Mesendoderm (in vitro differentiated cells): ENCODE results near the gene PPP1R12A.

Source experiments
- DNase-seq: peaks from one replicate; pipeline ENCODE4 v3.0.0; 2013
- H2AK5ac ChIP-seq: 2 replicates; pipeline ENCODE4 v1.6.1; 2013; ENCODE audit warnings: low read length, inconsistent platforms
- H2BK120ac ChIP-seq: 2 replicates; pipeline ENCODE4 v1.6.1; 2013; ENCODE audit warnings: low read depth, mild to moderate bottlenecking, low read length, moderate library complexity, mixed read lengths
- H2BK15ac ChIP-seq: replicated peaks from 2 replicates; pipeline ENCODE4 v1.6.1; 2013; ENCODE audit warnings: low read depth, mild to moderate bottlenecking, moderate library complexity
- H2BK5ac ChIP-seq: 2 replicates; pipeline ENCODE4 v1.6.1; 2013; ENCODE audit warnings: low read length, inconsistent platforms
- H3K18ac ChIP-seq: 2 replicates; pipeline ENCODE4 v1.6.1; 2013; ENCODE audit warnings: mild to moderate bottlenecking, low read length, mixed read lengths
- H3K23ac ChIP-seq: one replicate; pipeline ENCODE4 v1.6.1; 2013; ENCODE audit warnings: low read length
- H3K27ac ChIP-seq: 2 replicates; pipeline ENCODE4 v1.5.1; 2013; ENCODE audit warnings: low read depth, mild to moderate bottlenecking, inconsistent platforms, low read length, moderate library complexity
- H3K27me3 ChIP-seq: 2 replicates; pipeline ENCODE4 v1.6.1; 2013; ENCODE audit warnings: low read length, control low read depth, mild to moderate bottlenecking, inconsistent platforms; ENCODE audit not compliant: insufficient read depth, poor library complexity
- H3K36me3 ChIP-seq: 2 replicates; pipeline ENCODE4 v1.6.1; 2013; ENCODE audit warnings: low read length, inconsistent platforms; ENCODE audit not compliant: control insufficient read depth, insufficient read depth
- H3K4ac ChIP-seq: one replicate; pipeline ENCODE4 v1.6.1; 2013; ENCODE audit warnings: low read depth, mild to moderate bottlenecking, low read length, moderate library complexity
- H3K4me1 ChIP-seq: 2 replicates; pipeline ENCODE4 v1.6.1; 2013; ENCODE audit warnings: low read depth, low read length, inconsistent platforms; ENCODE audit not compliant: control insufficient read depth
- H3K4me2 ChIP-seq: 2 replicates; pipeline ENCODE4 v1.6.1; 2013; ENCODE audit warnings: low read length
- H3K4me3 ChIP-seq: 2 replicates; pipeline ENCODE4 v1.5.1; 2013; ENCODE audit warnings: mild to moderate bottlenecking, low read length
- H3K56ac ChIP-seq: one replicate; pipeline ENCODE4 v1.6.1; 2013; ENCODE audit warnings: low read length
- H3K79me1 ChIP-seq: 2 replicates; pipeline ENCODE4 v1.6.1; 2013; ENCODE audit warnings: low read length, inconsistent platforms
- H3K79me2 ChIP-seq: 2 replicates; pipeline ENCODE4 v1.6.1; 2013; ENCODE audit warnings: mild to moderate bottlenecking, low read length; ENCODE audit not compliant: control insufficient read depth, insufficient read depth
- H3K9ac ChIP-seq: 2 replicates; pipeline ENCODE4 v1.6.1; 2013; ENCODE audit warnings: low read length, inconsistent platforms
- H4K5ac ChIP-seq: one replicate; pipeline ENCODE4 v1.6.1; 2013; ENCODE audit warnings: low read length
- H4K8ac ChIP-seq: one replicate; pipeline ENCODE4 v1.6.1; 2013; ENCODE audit warnings: low read depth, mild to moderate bottlenecking, control low read depth, low read length, moderate library complexity
- WGBS: extraction: QIAGEN DNeasy Blood & Tissue Kit; methylation state at CpG from one replicate; pipeline ENCODE4 v1.1.7; 2013; ENCODE audit warnings: low lambda C conversion rate, missing lambda C conversion rate; ENCODE audit not compliant: insufficient coverage; ENCODE audit errors: extremely low coverage; 5-methylcytosine and 5-hydroxymethylcytosine counted together

PPP1R12A gene

GRCh38 chr12:79900199-79900598, 34.7 kb downstream of the PPP1R12A start:
- H3K79me2 ChIP-seq, result peaks cover 41% of the 10 kb centered on the region
- H2BK5ac ChIP-seq, result no peak overlapping the region
- peaks cover 6% of the 10 kb centered on the region for H3K79me1 ChIP-seq
- no peak overlapping the region for H3K4ac ChIP-seq
- H2BK120ac ChIP-seq, result no peak overlapping the region
- H3K56ac ChIP-seq, result no peak overlapping the region
- no peak overlapping the region for H3K4me3 ChIP-seq
- H3K4me1 ChIP-seq, result no peaks in the 10 kb centered on the region
- H2AK5ac ChIP-seq, result no peak overlapping the region
- no peak overlapping the region for H3K23ac ChIP-seq
- no peak overlapping the region for H4K8ac ChIP-seq
- no peak overlapping the region for H4K5ac ChIP-seq
- no peak overlapping the region for H3K9ac ChIP-seq
- no peak overlapping the region for H2BK15ac ChIP-seq
- WGBS, result no CpG with 5 or more reads among the region's 2 CpGs
- H3K18ac ChIP-seq, result no peak overlapping the region
- no peak overlapping the region for H3K4me2 ChIP-seq
- no peak for DNase-seq
- no peaks in the 10 kb centered on the region for H3K36me3 ChIP-seq
- H3K27me3 ChIP-seq, result no peaks in the 10 kb centered on the region
- H3K27ac ChIP-seq, result no peak overlapping the region

DNA sequence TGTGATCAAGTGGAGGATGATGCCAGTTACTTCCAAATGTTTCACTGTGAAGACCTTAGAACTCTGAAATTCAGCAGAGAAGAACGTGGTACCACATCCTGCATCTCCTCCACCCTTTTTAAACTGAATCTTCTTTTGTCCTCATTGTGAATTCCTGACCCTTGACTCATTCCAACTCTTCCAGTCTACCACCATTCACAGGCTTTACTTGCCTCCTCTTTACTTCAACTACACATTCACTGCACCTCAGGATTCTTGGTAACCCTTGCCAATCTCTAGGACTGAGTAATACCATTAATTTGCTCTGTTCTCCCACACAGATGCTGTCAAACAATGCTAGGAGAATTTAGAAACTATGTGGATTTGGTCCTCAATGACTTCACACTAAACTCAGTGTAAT, 37.3 kb downstream of the PPP1R12A start:
- Histone ChIP-seq H2BK15ac (no peak overlapping the region), H3K36me3 (no peaks in the 10 kb centered on the region), H3K4me3 (no peak overlapping the region), H2AK5ac (no peak overlapping the region), H3K79me2 (peaks cover 35% of the 10 kb centered on the region), H4K5ac (no peak overlapping the region), H2BK5ac (no peak overlapping the region), H3K4me2 (no peak overlapping the region), H3K79me1 (peaks cover 2% of the 10 kb centered on the region), H3K56ac (no peak overlapping the region), H3K4me1 (no peaks in the 10 kb centered on the region), H3K27ac (no peak overlapping the region), H3K18ac (no peak overlapping the region), H3K4ac (no peak overlapping the region), H3K23ac (no peak overlapping the region), H2BK120ac (no peak overlapping the region), H3K9ac (no peak overlapping the region), H3K27me3 (no peaks in the 10 kb centered on the region), H4K8ac (no peak overlapping the region)
- peak; percentile 90 for DNase-seq
- no CpG with 5 or more reads among the region's 1 CpG for WGBS

DNA sequence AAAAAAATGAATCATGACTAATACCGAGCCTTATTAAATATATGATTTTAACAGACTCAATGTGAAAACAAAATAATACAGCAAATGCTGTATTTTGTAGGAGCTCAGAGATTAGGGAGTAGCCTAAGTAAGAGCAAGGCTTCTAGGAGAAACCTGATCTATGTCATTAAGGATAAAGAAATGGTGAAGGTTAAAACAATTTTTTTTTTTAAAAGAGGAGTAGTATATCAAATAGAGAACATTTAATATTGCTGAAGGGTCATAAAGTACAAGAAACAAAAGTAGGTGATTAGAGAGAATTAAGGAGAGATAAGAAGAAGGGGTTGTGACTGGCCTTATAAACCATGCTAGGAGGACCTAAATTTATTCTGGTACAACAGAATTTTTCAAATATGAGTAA, 39.1 kb downstream of the PPP1R12A start:
- Histone ChIP-seq H2BK15ac (no peak overlapping the region), H3K79me2 (peaks cover 35% of the 10 kb centered on the region), H2AK5ac (no peak overlapping the region), H2BK120ac (no peak overlapping the region), H3K18ac (no peak overlapping the region), H3K4me3 (no peak overlapping the region), H3K27ac (no peak overlapping the region), H2BK5ac (no peak overlapping the region), H4K8ac (no peak overlapping the region), H4K5ac (no peak overlapping the region), H3K56ac (no peak overlapping the region), H3K4me2 (no peak overlapping the region), H3K4ac (no peak overlapping the region), H3K9ac (no peak overlapping the region), H3K27me3 (no peaks in the 10 kb centered on the region), H3K36me3 (no peaks in the 10 kb centered on the region), H3K23ac (no peak overlapping the region), H3K79me1 (peaks cover 2% of the 10 kb centered on the region), H3K4me1 (no peaks in the 10 kb centered on the region)
- WGBS, result no CpG with 5 or more reads among the region's 1 CpG
- no peak for DNase-seq

GRCh38 chr12:79895071-79895470, 39.8 kb downstream of the PPP1R12A start:
- peaks cover 2% of the 10 kb centered on the region for H3K79me1 ChIP-seq
- H3K4ac ChIP-seq, result no peak overlapping the region
- H4K8ac ChIP-seq, result no peak overlapping the region
- no peaks in the 10 kb centered on the region for H3K4me1 ChIP-seq
- no peak overlapping the region for H3K18ac ChIP-seq
- no peak overlapping the region for H3K4me3 ChIP-seq
- no peak overlapping the region for H2BK5ac ChIP-seq
- H3K27ac ChIP-seq, result no peak overlapping the region
- H2AK5ac ChIP-seq, result no peak overlapping the region
- no peak overlapping the region for H3K4me2 ChIP-seq
- no peak for DNase-seq
- H2BK15ac ChIP-seq, result no peak overlapping the region
- H4K5ac ChIP-seq, result no peak overlapping the region
- no peak overlapping the region for H3K9ac ChIP-seq
- H2BK120ac ChIP-seq, result no peak overlapping the region
- H3K27me3 ChIP-seq, result no peaks in the 10 kb centered on the region
- H3K36me3 ChIP-seq, result no peaks in the 10 kb centered on the region
- no peak overlapping the region for H3K23ac ChIP-seq
- H3K79me2 ChIP-seq, result peaks cover 31% of the 10 kb centered on the region
- H3K56ac ChIP-seq, result no peak overlapping the region

DNA sequence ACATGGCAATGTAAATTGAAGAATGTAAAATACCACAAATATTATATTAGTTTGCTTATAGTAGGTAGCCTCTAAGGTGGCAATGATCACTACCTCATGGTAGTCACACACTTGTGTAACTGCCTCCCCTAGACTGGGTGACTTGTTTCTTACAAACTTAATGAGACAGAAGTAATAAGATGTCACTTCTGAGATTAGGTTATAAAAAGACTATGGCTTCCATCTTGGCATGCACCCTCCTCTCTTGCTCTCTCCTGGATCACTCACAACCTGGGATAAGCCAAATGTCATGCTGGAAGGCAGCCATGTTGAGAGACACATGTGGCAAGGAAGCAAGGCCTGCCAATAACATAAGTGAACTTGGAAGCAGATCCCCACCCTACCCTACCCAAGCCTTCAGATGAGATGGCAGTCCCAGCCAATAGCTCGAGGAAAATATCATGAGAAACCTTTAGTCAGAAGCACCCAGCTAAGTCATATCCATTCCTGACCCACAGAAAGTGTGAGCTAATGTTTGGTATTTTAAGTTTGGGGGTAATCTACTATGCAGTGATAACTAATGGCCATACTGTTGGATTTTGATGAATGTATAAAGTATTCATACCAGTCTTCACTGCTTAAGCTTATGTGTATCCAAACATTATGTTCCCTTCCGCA, 43.3 kb downstream of the PPP1R12A start:
- DNase-seq, result no peak
- Histone ChIP-seq H3K56ac (no peak overlapping the region), H3K4me2 (no peak overlapping the region), H3K23ac (no peak overlapping the region), H3K79me1 (no peaks in the 10 kb centered on the region), H3K4me3 (no peak overlapping the region), H3K27me3 (no peaks in the 10 kb centered on the region), H2BK15ac (no peak overlapping the region), H3K4me1 (no peaks in the 10 kb centered on the region), H3K79me2 (peaks cover 27% of the 10 kb centered on the region), H2AK5ac (no peak overlapping the region), H3K27ac (no peak overlapping the region), H2BK120ac (no peak overlapping the region), H2BK5ac (no peak overlapping the region), H3K36me3 (no peaks in the 10 kb centered on the region), H3K4ac (no peak overlapping the region), H3K9ac (no peak overlapping the region), H4K5ac (no peak overlapping the region), H4K8ac (no peak overlapping the region), H3K18ac (no peak overlapping the region)
- no CpG with 5 or more reads among the region's 2 CpGs for WGBS

DNA sequence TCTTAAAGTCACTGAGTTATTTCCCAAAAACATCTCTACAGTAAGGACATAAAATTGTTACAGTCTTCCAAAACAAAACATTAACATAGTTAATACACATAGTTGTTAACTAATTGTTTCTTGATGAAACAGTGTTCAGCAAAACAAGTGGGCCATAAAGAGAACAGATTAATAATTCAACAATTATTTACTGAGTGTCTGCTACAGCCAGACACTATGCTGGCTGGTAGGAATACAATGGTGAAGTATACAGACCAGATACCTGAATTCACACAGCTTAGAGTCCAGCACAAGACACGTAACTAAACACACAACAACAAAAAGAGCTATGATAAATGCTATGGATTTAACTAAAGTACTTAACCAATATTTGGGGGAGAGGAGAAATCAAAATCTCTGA, 47.0 kb downstream of the PPP1R12A start:
- H2BK120ac ChIP-seq, result no peak overlapping the region
- H2BK5ac ChIP-seq, result no peak overlapping the region
- no peak overlapping the region for H3K18ac ChIP-seq
- WGBS, result no CpG with 5 or more reads among the region's 1 CpG
- H3K36me3 ChIP-seq, result no peaks in the 10 kb centered on the region
- no peak overlapping the region for H2AK5ac ChIP-seq
- H3K9ac ChIP-seq, result no peak overlapping the region
- no peak overlapping the region for H4K8ac ChIP-seq
- no peak overlapping the region for H3K27ac ChIP-seq
- no peak overlapping the region for H3K4ac ChIP-seq
- no peak for DNase-seq
- H3K4me1 ChIP-seq, result no peaks in the 10 kb centered on the region
- no peak overlapping the region for H4K5ac ChIP-seq
- H2BK15ac ChIP-seq, result no peak overlapping the region
- H3K79me2 ChIP-seq, result peaks cover 26% of the 10 kb centered on the region
- no peak overlapping the region for H3K56ac ChIP-seq
- H3K23ac ChIP-seq, result no peak overlapping the region
- H3K79me1 ChIP-seq, result no peaks in the 10 kb centered on the region
- H3K4me2 ChIP-seq, result no peak overlapping the region
- no peaks in the 10 kb centered on the region for H3K27me3 ChIP-seq
- H3K4me3 ChIP-seq, result no peak overlapping the region
